Middle frontal gyrus (tissue), 1 donor: ENCODE measurements around the gene RABGAP1.

Experiments
- DNase-seq: peaks from one replicate; pipeline ENCODE4 v3.0.0-alpha.2; 2015; ENCODE audit warnings: low spot score; ENCODE audit errors: extremely low spot score

RABGAP1 gene

GRCh38 chr9:123109540-123110279, 168.9 kb downstream of the RABGAP1 start:
- no peak for DNase-seq

DNA sequence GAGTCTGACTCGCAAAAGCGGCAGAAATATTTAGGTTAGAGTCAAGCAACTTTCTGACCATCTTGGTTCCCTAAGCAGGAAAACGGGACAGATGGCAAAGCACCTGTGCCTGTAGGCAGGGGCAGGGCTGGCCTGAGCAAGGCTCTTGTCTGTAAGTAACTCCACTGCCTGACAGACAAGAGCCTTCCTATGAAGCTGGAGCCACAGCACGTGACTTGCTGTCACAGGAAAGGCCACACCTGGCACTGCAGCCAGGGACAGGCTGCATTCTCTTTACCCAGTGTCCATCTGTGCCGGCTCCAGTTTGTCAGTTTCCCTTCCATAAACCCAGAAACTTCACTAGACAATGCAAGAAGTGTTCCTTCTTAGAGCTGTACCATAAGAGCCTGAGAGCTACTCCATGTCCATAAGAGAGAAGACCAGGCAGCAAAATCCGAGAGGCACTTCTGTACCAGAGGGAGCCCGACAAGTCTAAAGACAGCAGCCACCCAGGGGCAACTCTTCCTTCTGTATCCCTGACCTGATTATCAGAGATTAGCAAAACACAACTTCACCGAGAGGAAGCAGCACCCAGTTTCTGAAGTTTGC, 170.7 kb downstream of the RABGAP1 start:
- no peak for DNase-seq

GRCh38 chr9:123112015-123112975, 171.5 kb downstream of the RABGAP1 start:
- DNase-seq: no peak

GRCh38 chr9:123113185-123113584, 172.4 kb downstream of the RABGAP1 start:
- no peak for DNase-seq

GRCh38 chr9:123115146-123115913, 174.5 kb downstream of the RABGAP1 start:
- DNase-seq: no peak

- DNase-seq: no peak
These were observed 175.2 kb downstream of the RABGAP1 start for GRCh38 chr9:123116036-123116435.

- DNase-seq: no peak
These were observed 178.7 kb downstream of the RABGAP1 start for GRCh38 chr9:123119566-123119965.

GRCh38 chr9:123120131-123120530, 179.3 kb downstream of the RABGAP1 start:
- DNase-seq: no peak

DNA sequence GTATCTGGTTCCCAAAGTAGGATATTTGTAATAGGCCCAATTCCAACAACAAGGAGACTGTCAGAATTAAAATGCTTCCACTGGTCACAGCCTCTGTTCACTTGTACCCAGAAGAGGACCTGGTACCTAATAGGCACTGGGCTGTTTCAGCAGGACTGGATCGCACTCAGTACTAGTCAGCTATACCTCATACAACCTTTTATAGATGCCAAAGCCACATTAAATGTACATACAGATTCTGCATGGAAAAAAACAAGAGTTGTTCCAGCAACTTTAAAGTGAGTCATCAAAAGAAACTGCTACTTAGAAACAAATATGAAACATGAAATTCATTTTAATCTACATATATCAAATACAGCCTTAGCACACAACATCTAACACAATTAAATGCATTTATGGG, 180.1 kb downstream of the RABGAP1 start:
- no peak for DNase-seq

- no peak for DNase-seq
These were observed 180.6 kb downstream of the RABGAP1 start for GRCh38 chr9:123121457-123121856.

- no peak for DNase-seq
These were observed 186.8 kb downstream of the RABGAP1 start for GRCh38 chr9:123127512-123128075.

DNA sequence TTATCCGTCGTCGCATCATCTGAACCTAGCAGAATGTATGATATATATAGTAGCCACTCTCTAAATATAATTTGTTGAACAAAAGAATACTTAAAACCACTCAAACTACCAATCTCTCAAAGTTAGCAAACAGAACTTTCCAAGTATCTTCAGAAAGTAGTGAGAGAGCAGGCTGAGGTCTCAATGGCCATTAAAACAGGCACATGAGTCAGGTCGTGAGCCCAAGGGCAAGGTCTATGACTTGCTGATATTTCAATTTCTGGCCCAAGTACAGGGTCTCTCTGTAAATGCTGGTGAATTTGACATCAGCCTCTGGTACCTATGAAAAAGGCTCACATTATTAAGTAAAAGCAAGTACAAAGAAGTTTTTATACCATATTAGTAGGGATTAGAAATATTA, 187.8 kb downstream of the RABGAP1 start:
- no peak for DNase-seq

- no peak for DNase-seq
These were observed 188.6 kb downstream of the RABGAP1 start for GRCh38 chr9:123129423-123129822.

- no peak for DNase-seq
These were observed 190.4 kb downstream of the RABGAP1 start for GRCh38 chr9:123131258-123131657.

GRCh38 chr9:123131993-123132392, 191.2 kb downstream of the RABGAP1 start:
- DNase-seq: no peak

DNA sequence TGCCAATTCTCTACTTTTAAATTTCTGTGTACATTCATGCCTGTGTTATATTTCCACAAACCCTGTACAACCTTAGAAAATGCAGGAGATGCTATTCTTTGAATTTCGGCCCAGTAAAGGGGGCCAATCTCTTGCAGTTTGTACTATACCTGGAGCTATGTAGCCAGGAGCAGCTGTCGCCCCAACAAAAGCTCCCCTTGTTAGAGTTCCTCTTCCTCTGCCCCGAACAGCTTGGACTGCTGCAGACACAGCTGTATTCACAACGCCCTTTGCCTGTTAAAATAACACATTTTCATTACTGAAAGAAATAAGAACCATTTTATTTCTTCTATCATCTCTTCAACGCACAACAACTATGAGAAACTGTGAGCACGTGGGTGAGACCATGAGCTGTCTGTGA, 191.9 kb downstream of the RABGAP1 start:
- DNase-seq: no peak

- DNase-seq: no peak
These were observed 194.6 kb downstream of the RABGAP1 start for GRCh38 chr9:123135430-123135829.

DNA sequence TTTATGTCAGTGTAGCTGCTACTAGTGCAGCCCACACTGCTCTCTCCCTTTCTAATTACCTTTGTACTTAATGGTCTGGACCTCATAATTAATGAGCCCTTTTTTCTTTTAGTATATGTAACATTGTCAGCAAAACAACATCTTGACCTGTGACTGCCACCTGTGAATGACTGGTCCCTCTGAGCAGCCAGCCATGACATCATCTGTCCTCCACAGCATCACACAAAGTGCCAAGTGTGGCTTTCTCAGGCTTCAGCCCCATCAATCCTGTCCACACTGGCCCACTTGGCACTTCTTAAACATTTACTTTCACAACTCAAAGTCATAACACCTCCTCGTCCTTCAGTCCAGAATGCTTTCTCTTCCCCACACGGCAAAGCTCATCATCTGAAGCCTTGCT, 197.3 kb downstream of the RABGAP1 start:
- DNase-seq: no peak

GRCh38 chr9:123149067-123149466, 208.2 kb downstream of the RABGAP1 start:
- no peak for DNase-seq

DNA sequence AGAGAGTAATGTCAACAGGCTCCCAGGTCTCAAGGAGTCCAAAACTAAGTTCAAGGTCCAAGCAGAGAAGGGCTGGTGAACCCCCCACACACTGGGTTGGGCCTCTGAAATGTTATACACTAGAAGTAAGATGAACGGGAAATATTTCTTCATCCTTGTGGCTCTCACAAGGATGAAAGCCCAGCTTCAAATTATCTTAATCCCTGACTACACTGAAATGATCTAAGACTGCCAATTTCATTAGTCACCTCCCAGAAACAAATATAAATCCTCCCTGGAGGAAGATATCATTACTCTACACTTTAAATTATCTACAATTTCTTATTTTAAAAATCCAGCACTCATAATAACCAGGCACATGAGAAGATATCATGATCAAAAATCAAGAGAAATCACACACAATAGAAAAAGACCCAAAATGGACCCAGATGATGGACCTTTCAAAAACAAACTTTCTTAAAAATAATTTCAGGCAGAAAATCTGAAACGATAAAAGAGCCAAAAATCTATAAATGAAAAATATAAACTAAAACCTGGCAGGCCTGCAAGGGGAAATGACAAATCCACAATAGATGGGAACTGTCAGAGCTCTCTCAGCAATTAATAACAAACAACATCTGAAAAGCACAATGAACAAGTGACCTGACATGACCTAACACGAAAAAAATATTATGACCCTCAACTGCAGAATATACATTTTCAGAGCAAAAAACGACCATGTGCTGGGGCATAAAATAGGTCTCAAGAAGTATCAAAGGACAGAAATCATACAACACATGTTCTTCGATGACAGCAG, 210.1 kb downstream of the RABGAP1 start:
- no peak for DNase-seq
